ENCODE data around the gene SULT4A1. TPM values are rescaled to one million over a fixed set of nuclear protein-coding genes. Genes with fewer than 3 reads are reported as not detected.

The SULT4A1 gene
- total and polyA plus RNA-seq, 9 of the 15 experiments (the other 6 are each of a cell fraction or from before 2014, with no cell fraction given) = 0.03 to 0.20 (median 0.09) TPM; not detected in 3

- intact Hi-C loops (cut with micrococcal nuclease) = loop anchor here (10.0 kb wide), 1 partner anchor 744 kb away; no protein-coding TSS in a partner anchor
- Histone ChIP-seq H3K79me2 (ENCODE audit: control insufficient read depth, insufficient read depth, low read length) (no peaks in the 10 kb centered on the region), H3K4me3 (no peak overlapping the region), H2AFZ (ENCODE audit: low read depth, low read length) (no peak overlapping the region), H3K27me3 (ENCODE audit: control insufficient read depth in 2 of 2, insufficient read depth in 2 of 2, low read length in 2 of 2) (no peaks in the 10 kb centered on the region; a peak in 1 of 5 replicates), H3K36me3 (ENCODE audit: control insufficient read depth, insufficient read depth, low read length) (no peaks in the 10 kb centered on the region), H3K9ac (ENCODE audit: insufficient read depth in 1 of 2, low read depth in 2 of 2, low read length in 2 of 2) (no peak overlapping the region), H4K20me1 (replicated peaks; ENCODE audit: control insufficient read depth, insufficient read depth, low read length) (no peaks in the 10 kb centered on the region; the same call in 1 of the 2 replicates), H3K4me2 (ENCODE audit: insufficient read depth, low read length) (no peak overlapping the region), H3K4me1 (replicated peaks in 1 of 2; ENCODE audit: control insufficient read depth in 2 of 2, insufficient read depth in 2 of 2, low read length in 2 of 2) (no peaks in the 10 kb centered on the region; a peak in 1 of 5 replicates), H3K9me1 (ENCODE audit: control insufficient read depth, insufficient read depth, low read length) (no peaks in the 10 kb centered on the region), H3K27ac (ENCODE audit: extremely low read depth, low read depth, low read length) (no peak overlapping the region), H3K9me3 (replicated peaks; ENCODE audit: control insufficient read depth, insufficient read depth, low read depth, low read length) (no peaks in the 10 kb centered on the region)
- in situ Hi-C loops (cut with MboI) = no loop called here
- DNase-seq (ENCODE audit: extremely low read depth in 1 of 4, low spot score in 3 of 4) (no peak), FAIRE-seq (no peak), ATAC-seq (no peak)
- CTCF ChIA-PET (ENCODE audit: low intra/inter-chr PET ratio) = no interaction called here
- WGBS (ENCODE audit: insufficient coverage, low coverage, missing lambda C conversion rate) = 2% methylated on average over 6 of the region's 15 CpGs
- POLR2A ChIA-PET = no interaction called here
- BruUV-seq (replicated peaks) = no TSS peak
- TF ChIP-seq ZBTB9 (CRISPR knock-in tag; IDR thresholded peaks at IDR 0.05) (no peak), GATAD2B (IDR thresholded peaks at IDR 0.05; ENCODE audit: borderline replicate concordance) (no peak), SRSF9 (IDR thresholded peaks at IDR 0.05; ENCODE audit: borderline replicate concordance, low read depth, low read length) (no peak), TRIM28 (IDR thresholded peaks at IDR 0.05) (no peak), FOXJ3 (CRISPR knock-in tag; IDR thresholded peaks at IDR 0.05) (no peak), U2AF1 (optimal IDR thresholded peaks at IDR 0.05; ENCODE audit: low read depth, low read length) (no peak), ZNF639 (CRISPR knock-in tag; conservative IDR thresholded peaks at IDR 0.05 in 1 of 2, IDR thresholded peaks at IDR 0.05 in 1 of 2) (no peak), ESRRA (IDR thresholded peaks at IDR 0.05; ENCODE audit: borderline replicate concordance, low read depth) (no peak), MYC (IDR thresholded peaks at IDR 0.05; ENCODE audit: low read depth, low read length) (no peak), MYC (CRISPR knock-in tag; IDR thresholded peaks at IDR 0.05; ENCODE audit: borderline replicate concordance, low read depth) (no peak), FOXP1 (CRISPR knock-in tag; IDR thresholded peaks at IDR 0.05) (no peak), NRF1 (conservative IDR thresholded peaks at IDR 0.05 in 1 of 2, IDR thresholded peaks at IDR 0.05 in 1 of 2) (no peak), ZNF146 (CRISPR knock-in tag; IDR thresholded peaks at IDR 0.05; ENCODE audit: unreplicated experiment) (no peak), ZNF518B (CRISPR knock-in tag; IDR thresholded peaks at IDR 0.05) (no peak), PRMT5 (CRISPR knock-in tag; IDR thresholded peaks at IDR 0.05) (no peak)
Measured at GRCh38 chr22:43880541-43880991, 18.3 kb upstream of the SULT4A1 start.
